ENCODE data around the gene B3GNT3.

The B3GNT3 gene

GRCh38 chr19:17843292-17843827 is 48.4 kb downstream of the B3GNT3 start:
- H3K36me3 ChIP-seq (ENCODE audit: insufficient read depth, low read length) = 0 out of 2 replicates have a peak, but pooled peaks cover 6% of the 10 kb centered on the region
- peaks cover 17% of the 10 kb centered on the region for H3K4me1 ChIP-seq (ENCODE audit: insufficient read depth, low read length)
- H3K79me2 ChIP-seq (ENCODE audit: insufficient read depth, low read length) = 0 out of 2 replicates have a peak, but pooled peaks cover 4% of the 10 kb centered on the region
- no peak overlapping the region for H3K4me2 ChIP-seq (ENCODE audit: insufficient read depth, low read length)
- H3K4me3 ChIP-seq (ENCODE audit: low read depth in 1 of 2, low read length in 2 of 2) = no peak overlapping the region
- no peak overlapping the region for H3K27ac ChIP-seq (ENCODE audit: low read length)
- no peak for ATAC-seq (ENCODE audit: insufficient read depth, low read depth)
- no peak overlapping the region for H2AFZ ChIP-seq (ENCODE audit: low read depth, low read length)
- H4K20me1 ChIP-seq (ENCODE audit: insufficient read depth, low read length) = no peaks in the 10 kb centered on the region
- no peaks in the 10 kb centered on the region for H3K27me3 ChIP-seq (ENCODE audit: insufficient read depth, low read length, poor library complexity)
- TF ChIP-seq EZH2 (IDR thresholded peaks at IDR 0.05; ENCODE audit: borderline replicate concordance, low read depth, low read length, severe bottlenecking) (no peak), CTCF (IDR thresholded peaks at IDR 0.05; ENCODE audit: borderline replicate concordance, extremely low read depth, low read length, poor library complexity, severe bottlenecking) (no peak)
- no peaks in the 10 kb centered on the region for H3K9me3 ChIP-seq (ENCODE audit: insufficient read depth, low read length, severe bottlenecking)
- DNase-seq = no peak
- H3K9ac ChIP-seq (ENCODE audit: low read depth, low read length) = no peak overlapping the region

DNA sequence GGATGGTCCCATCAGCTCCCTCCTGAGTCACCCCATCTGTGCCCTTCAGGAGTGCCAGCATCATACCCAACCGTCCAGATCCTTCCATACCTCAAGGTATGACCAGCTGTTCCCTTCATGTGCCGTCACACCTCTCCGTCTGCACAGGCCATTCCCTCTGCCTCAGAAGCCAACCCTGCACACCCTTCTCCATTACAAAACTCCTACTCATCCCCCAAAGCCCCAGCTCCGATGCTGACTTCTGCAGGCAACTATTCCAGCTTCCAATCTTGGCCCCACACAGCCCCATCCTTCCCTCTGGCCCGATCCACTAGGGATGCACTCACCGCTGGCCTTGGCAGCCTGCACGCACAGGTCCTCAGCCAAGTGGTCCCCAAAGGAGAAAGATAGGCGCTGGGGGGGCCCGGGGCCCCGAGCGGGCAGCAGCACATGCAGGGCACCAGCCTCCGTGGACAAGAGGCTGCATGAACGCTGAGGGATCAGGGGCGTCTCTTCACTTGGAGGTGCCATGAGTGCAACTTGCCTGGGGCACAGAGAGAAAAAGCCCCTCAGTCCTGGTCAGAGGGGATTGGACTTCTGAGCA is 49.1 kb downstream of the B3GNT3 start:
- Histone ChIP-seq H3K79me2 (ENCODE audit: insufficient read depth, low read length) (0 out of 2 replicates have a peak, but pooled peaks cover 4% of the 10 kb centered on the region), H3K36me3 (ENCODE audit: insufficient read depth, low read length) (0 out of 2 replicates have a peak, but pooled peaks cover 6% of the 10 kb centered on the region), H2AFZ (ENCODE audit: low read depth, low read length) (no peak overlapping the region), H3K9me3 (ENCODE audit: insufficient read depth, low read length, severe bottlenecking) (no peaks in the 10 kb centered on the region), H3K9ac (ENCODE audit: low read depth, low read length) (no peak overlapping the region), H3K4me3 (ENCODE audit: low read depth in 1 of 2, low read length in 2 of 2) (no peak overlapping the region), H4K20me1 (ENCODE audit: insufficient read depth, low read length) (no peaks in the 10 kb centered on the region), H3K27ac (ENCODE audit: low read length) (no peak overlapping the region), H3K4me2 (ENCODE audit: insufficient read depth, low read length) (no peak overlapping the region), H3K27me3 (ENCODE audit: insufficient read depth, low read length, poor library complexity) (no peaks in the 10 kb centered on the region), H3K4me1 (ENCODE audit: insufficient read depth, low read length) (peaks cover 17% of the 10 kb centered on the region)
- ATAC-seq (ENCODE audit: insufficient read depth, low read depth) (no peak), DNase-seq (no peak)
- TF ChIP-seq CTCF (IDR thresholded peaks at IDR 0.05; ENCODE audit: borderline replicate concordance, extremely low read depth, low read length, poor library complexity, severe bottlenecking) (no peak), EZH2 (IDR thresholded peaks at IDR 0.05; ENCODE audit: borderline replicate concordance, low read depth, low read length, severe bottlenecking) (no peak)

DNA sequence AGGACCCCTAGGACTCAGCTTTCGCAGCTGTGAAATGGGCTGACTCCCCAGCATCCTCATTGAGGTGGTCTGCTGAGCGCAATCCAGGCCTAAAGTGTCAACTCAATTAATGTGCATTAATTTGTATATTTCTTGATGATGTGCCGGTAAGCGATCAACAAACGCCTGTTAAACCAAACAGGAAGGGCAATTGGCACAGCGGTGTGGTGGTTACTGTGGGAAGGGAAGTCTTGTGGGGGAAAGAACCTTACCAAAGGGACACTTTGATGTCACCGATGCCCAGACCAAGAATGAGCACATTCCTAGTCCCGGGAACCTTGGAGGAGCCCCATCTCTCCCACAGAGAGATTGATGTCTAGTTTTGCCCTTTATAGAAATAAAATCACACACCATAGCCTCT is 51.2 kb downstream of the B3GNT3 start:
- Histone ChIP-seq H4K20me1 (ENCODE audit: insufficient read depth, low read length) (no peaks in the 10 kb centered on the region), H3K79me2 (ENCODE audit: insufficient read depth, low read length) (0 out of 2 replicates have a peak, but pooled peaks cover 4% of the 10 kb centered on the region), H3K9me3 (ENCODE audit: insufficient read depth, low read length, severe bottlenecking) (no peaks in the 10 kb centered on the region), H3K4me3 (ENCODE audit: low read depth in 1 of 2, low read length in 2 of 2) (no peak overlapping the region), H3K27ac (ENCODE audit: low read length) (no peak overlapping the region), H3K36me3 (ENCODE audit: insufficient read depth, low read length) (0 out of 2 replicates have a peak, but pooled peaks cover 6% of the 10 kb centered on the region), H3K4me2 (ENCODE audit: insufficient read depth, low read length) (no peak overlapping the region), H2AFZ (ENCODE audit: low read depth, low read length) (no peak overlapping the region), H3K27me3 (ENCODE audit: insufficient read depth, low read length, poor library complexity) (no peaks in the 10 kb centered on the region), H3K9ac (ENCODE audit: low read depth, low read length) (no peak overlapping the region), H3K4me1 (ENCODE audit: insufficient read depth, low read length) (peaks cover 28% of the 10 kb centered on the region)
- TF ChIP-seq CTCF (IDR thresholded peaks at IDR 0.05; ENCODE audit: borderline replicate concordance, extremely low read depth, low read length, poor library complexity, severe bottlenecking) (no peak), EZH2 (IDR thresholded peaks at IDR 0.05; ENCODE audit: borderline replicate concordance, low read depth, low read length, severe bottlenecking) (no peak)
- DNase-seq = no peak
- no peak for ATAC-seq (ENCODE audit: insufficient read depth, low read depth)
